ENCODE measurements around the gene RASSF6. TPM values are rescaled to one million over a fixed set of nuclear protein-coding genes. Genes with fewer than 3 reads are reported as not detected.

RASSF6 gene
- total RNA-seq, 1 experiment from 2014 or later: 0.22 TPM

- Histone ChIP-seq H3T11ph (ENCODE audit: low read length) (no peak overlapping the region), H4K91ac (ENCODE audit: insufficient read length, low read depth, low read length) (no peak overlapping the region), H2AK5ac (ENCODE audit: insufficient read length, low read length) (no peak overlapping the region), H4K5ac (ENCODE audit: insufficient read length, low read depth, low read length) (no peak overlapping the region), H3K79me1 (ENCODE audit: insufficient read depth, low read depth, low read length, poor library complexity, severe bottlenecking) (no peaks in the 10 kb centered on the region), H2AFZ (ENCODE audit: low read length) (no peak overlapping the region), H3K23ac (ENCODE audit: insufficient read length, low read depth, low read length) (no peak overlapping the region), H3K9me3 (ENCODE audit: control insufficient read depth, low read depth, low read length) (no peaks in the 10 kb centered on the region), H3K18ac (ENCODE audit: insufficient read length, low read depth, low read length) (no peak overlapping the region), H3K27me3 (ENCODE audit: insufficient read depth, low read length) (no peaks in the 10 kb centered on the region), H3K23me2 (ENCODE audit: insufficient read length, low read depth, low read length, poor library complexity, severe bottlenecking) (no peaks in the 10 kb centered on the region), H4K20me1 (ENCODE audit: control insufficient read depth, insufficient read depth, insufficient read length) (no peaks in the 10 kb centered on the region), H3K4me1 (ENCODE audit: insufficient read depth, low read length) (no peaks in the 10 kb centered on the region; the same call in 1 of the 2 replicates), H3K14ac (ENCODE audit: insufficient read depth, low read length) (no peak overlapping the region), H2BK12ac (ENCODE audit: insufficient read length, low read depth, low read length) (no peak overlapping the region), H2BK120ac (ENCODE audit: low read depth, low read length, poor library complexity, severe bottlenecking) (no peak overlapping the region), H3K56ac (ENCODE audit: insufficient read length, low read depth, low read length) (no peak overlapping the region), H3K27ac (ENCODE audit: insufficient read length, low read depth, low read length) (no peak overlapping the region), H2BK15ac (ENCODE audit: low read depth, low read length) (no peak overlapping the region), H2BK20ac (ENCODE audit: low read depth, low read length, poor library complexity, severe bottlenecking) (no peak overlapping the region), H2BK5ac (ENCODE audit: insufficient read length, low read length) (no peak overlapping the region), H3K79me2 (ENCODE audit: insufficient read depth, low read length) (no peaks in the 10 kb centered on the region), H3K4me2 (ENCODE audit: insufficient read depth, insufficient read length, low read length) (no peak overlapping the region), H3K4ac (ENCODE audit: low read depth, low read length) (no peak overlapping the region), H3K9ac (ENCODE audit: extremely low read depth, insufficient read length, low read length) (no peak overlapping the region), H4K8ac (replicated peaks; ENCODE audit: insufficient read length, low read depth, low read length) (no peak overlapping the region)
- H3K9me3 Mint-ChIP-seq: no peaks in the 10 kb centered on the region
- no peak for TF ChIP-seq CTCF (conservative IDR thresholded peaks at IDR 0.05)
- H3K27ac Mint-ChIP-seq: no peak overlapping the region
- no peak overlapping the region for H3K4me3 Mint-ChIP-seq
- no peaks in the 10 kb centered on the region for H3K27me3 Mint-ChIP-seq (ENCODE audit: low read depth)
- WGBS (ENCODE audit: extremely low coverage, insufficient read length, low lambda C conversion rate): no CpG with 5 or more reads among the region's 1 CpG
- H3K4me1 Mint-ChIP-seq: peaks cover 46 to 47% of the 10 kb centered on the region in 2 experiments
- no peaks in the 10 kb centered on the region for H3K36me3 Mint-ChIP-seq (ENCODE audit: insufficient read depth in 1 of 3, low read depth in 3 of 3)
- DNase-seq: no peak
Measured at GRCh38 chr4:73586040-73586439, 34.2 kb downstream of the RASSF6 start.
